ENCODE data around the gene GRB2.
"Not testable (repeated sequence)": the region's sequence is repeated elsewhere in the genome, so short reads cannot be mapped to it uniquely, and the experiment has no call there.

The GRB2 gene

GRCh38 chr17:75288359-75288758, 117.1 kb downstream of the GRB2 start:
- no peak for DNase-seq (ENCODE audit: low read depth, low spot score)

GRCh38 chr17:75287221-75287620, 118.3 kb downstream of the GRB2 start:
- DNase-seq (ENCODE audit: low read depth, low spot score), result no peak

GRCh38 chr17:75285123-75285522, 120.4 kb downstream of the GRB2 start:
- no peak for DNase-seq (ENCODE audit: low read depth, low spot score)

GRCh38 chr17:75280189-75280588, 125.3 kb downstream of the GRB2 start:
- not testable (repeated sequence) for DNase-seq (ENCODE audit: low read depth, low spot score)

GRCh38 chr17:75277664-75278071, 127.8 kb downstream of the GRB2 start:
- DNase-seq (ENCODE audit: low read depth, low spot score), result no peak

- no peak for DNase-seq (ENCODE audit: low read depth, low spot score)
Observed at GRCh38 chr17:75273977-75274708, 131.3 kb downstream of the GRB2 start.

- DNase-seq (ENCODE audit: low read depth, low spot score), result no peak
Observed at GRCh38 chr17:75272848-75273184, 132.7 kb downstream of the GRB2 start.

- DNase-seq (ENCODE audit: low read depth, low spot score), result no peak
Observed at GRCh38 chr17:75271955-75272847, 133.3 kb downstream of the GRB2 start.

- no peak for DNase-seq (ENCODE audit: low read depth, low spot score)
Observed at GRCh38 chr17:75271233-75271954, 134.1 kb downstream of the GRB2 start.

- DNase-seq (ENCODE audit: low read depth, low spot score), result no peak
Observed at GRCh38 chr17:75270966-75271232, 134.6 kb downstream of the GRB2 start, which contains the start of gene MIF4GD. Gene MIF4GD (minus strand): TSS chr17:75271231. CDS start chr17:75270195, 1,036 bp downstream.

- DNase-seq (ENCODE audit: low read depth, low spot score), result no peak
Observed at GRCh38 chr17:75270218-75270965, 135.1 kb downstream of the GRB2 start.

- no peak for DNase-seq (ENCODE audit: low read depth, low spot score)
Observed at GRCh38 chr17:75269844-75270217, 135.6 kb downstream of the GRB2 start.

Measured in brain pericyte (primary cell).